ENCODE measurements around the gene STH.

STH gene

DNA sequence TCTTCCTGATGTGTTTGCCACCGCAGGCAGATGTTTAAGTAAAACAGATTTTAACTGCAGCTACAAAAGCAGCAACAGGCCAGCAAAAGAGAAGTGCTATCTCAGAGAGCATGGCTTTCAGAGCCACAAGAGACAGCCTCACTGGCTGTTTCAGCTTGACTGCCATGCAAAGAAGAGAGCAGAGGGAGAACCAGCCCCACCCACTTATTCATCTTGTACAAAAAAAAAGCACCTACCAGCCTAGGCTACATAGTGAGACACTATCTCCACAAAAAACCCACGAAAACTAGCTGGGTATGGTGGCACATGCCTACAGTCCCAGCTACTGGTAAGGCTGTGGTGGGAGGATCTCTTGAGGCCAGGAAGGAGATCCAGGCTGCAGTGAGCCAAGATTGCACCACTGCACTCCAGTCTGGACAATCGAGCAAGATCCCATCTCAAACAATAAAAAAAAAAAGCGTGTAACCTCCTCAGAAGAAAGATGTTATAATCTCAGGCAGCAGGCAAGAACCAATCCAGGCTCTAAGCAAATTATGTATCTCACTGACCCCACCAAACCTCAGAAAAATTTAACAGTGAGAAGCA, 30.0 kb downstream of the STH start:
- no peak for DNase-seq

DNA sequence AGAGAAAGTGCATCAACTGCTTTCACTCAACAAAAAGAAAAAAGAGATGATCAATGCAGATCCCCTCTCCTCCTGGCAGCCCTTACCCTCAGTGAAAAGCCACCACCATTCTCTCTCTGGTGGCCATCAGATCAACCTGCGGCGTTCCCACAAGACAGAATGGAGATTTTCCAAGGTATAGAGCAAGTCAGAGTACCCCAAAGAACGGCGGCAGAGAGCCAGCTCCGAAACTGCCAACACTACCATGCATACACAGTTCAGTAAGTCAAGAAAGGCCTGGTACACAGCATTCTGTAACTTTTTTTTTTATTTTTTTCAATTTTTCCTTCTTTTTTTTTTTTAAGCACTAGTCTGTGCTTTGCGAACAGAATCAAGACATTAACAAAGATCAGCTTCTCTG, 30.6 kb downstream of the STH start:
- no peak for DNase-seq

DNA sequence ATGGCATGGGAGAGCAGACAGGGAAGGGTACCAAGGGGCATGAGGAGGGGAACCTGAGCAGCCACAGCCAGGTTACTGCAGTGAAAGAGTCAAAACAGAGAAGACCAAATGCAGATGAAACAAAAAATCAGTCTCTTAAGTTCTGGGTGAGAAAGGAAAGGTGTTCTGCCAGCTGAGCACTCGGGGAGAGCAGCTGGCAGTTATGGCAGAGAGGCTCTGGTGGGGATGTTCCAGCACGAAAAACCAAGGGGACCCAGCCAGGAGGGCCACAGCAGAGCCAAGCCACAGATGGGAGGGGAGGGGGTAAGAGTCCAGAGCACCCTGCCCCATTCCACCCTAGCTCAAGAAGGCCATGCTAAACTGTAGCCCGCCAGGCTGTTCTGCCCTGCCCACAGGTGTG, 31.7 kb downstream of the STH start:
- no peak for DNase-seq

DNA sequence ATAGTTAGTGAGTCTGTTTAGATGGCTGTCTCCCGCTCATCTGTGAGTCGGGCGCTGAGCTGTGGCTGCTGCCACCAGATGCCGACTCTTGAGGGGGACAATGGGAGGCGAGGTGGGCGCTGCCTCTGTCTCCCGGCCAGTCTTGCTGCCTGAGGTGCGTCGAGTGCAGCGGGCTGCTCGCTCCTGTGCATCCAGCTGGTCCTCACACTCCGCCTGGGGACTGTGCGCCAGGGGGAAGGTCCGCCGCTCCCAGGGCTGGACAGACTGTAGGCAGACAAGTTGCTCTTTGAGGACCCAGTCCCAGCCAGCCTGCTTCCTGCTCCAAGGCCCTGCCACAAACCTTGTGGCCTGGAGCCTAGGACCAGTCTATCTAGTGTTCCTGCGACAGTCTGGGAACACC, 32.4 kb downstream of the STH start:
- DNase-seq: no peak

DNA sequence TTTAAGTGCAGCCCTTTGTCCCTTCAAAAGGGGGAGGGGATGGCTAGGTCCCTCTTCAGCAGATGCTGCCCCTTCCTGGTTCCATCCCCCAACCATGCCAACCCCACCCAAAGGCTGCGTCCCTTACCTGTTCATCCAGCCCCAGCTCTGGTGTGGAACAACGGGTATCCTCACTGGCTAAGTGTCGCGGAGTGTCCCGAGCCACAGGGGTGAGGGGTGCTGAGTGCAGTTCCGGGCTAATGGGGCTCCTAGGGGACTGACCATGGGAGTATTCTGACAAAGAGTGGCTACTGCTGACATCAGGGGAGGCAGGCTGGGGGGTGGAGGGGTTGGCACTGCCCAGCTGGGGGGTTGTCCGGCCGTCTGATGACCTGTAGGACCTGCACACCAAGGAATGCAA, 32.9 kb downstream of the STH start:
- no peak for DNase-seq

DNA sequence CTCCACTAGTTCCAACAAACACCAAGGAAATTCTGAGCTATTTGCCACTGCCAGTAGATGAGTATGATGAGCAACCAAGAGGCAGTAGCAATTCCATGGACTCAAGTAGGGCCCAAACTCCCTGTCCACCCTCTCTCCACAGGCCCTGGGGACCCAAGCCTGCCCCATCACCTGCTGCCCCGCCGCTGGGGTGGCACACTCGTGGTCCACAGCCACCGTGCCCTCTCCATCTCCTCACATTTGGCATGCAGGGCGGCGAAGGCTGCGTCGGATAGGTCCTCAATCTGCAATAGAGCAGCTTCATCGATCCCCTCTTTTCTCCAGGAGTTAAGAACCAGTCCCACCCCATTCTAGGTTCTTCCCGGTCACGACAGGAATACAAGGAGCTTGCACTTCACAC, 33.9 kb downstream of the STH start:
- DNase-seq: no peak

DNA sequence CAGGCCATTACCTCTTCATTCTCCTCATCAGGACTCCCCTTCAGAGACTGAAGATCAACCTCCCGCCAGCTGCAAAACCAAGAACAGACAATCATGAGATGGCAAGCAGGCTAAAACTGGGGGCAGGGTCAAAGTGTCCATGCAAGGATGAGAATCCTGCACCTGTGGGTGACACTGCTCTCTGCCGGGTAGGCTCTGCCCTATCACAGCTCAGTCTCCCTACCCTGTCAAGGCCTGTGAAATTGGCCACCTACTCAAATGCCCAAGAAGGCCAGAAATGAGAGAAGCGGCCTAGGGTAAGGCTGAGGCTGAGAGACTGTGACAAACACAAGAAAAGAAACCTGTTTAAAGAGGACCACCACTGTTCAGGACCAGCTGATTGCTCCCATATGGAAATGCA, 34.3 kb downstream of the STH start:
- DNase-seq: no peak

DNA sequence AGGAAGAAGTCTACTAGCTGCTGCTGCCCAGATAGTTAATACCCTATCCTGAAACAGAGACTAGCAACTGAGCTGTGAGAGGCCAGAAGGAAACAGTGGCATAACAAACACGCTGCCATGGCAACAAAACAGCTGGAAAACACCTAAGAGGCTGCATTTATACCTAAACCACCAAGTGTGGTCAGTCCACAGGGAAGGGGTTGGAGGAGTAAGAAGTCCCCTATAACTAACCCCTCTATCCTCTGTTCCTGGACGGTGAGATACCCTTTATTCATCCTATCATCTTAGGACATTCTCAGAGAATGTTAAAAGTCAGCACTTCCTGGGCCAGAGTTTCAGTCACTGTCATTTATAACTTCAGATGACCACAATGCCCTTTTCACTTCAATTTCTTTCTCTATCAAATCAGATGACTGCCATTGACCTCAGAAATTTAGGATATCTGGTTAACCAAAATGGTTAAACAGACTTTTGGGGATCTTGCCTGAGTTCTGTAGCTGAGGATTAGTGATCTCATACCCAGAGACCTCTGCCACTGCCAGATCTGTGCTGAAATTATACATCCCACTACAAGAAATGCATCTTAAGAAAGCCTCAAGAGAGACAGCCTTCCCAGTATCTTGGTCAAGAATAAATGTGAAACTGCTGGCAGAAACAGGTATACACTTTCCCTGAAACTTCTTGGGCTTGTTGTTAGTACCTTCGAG, 36.2 kb downstream of the STH start:
- DNase-seq: peak; percentile 56

DNA sequence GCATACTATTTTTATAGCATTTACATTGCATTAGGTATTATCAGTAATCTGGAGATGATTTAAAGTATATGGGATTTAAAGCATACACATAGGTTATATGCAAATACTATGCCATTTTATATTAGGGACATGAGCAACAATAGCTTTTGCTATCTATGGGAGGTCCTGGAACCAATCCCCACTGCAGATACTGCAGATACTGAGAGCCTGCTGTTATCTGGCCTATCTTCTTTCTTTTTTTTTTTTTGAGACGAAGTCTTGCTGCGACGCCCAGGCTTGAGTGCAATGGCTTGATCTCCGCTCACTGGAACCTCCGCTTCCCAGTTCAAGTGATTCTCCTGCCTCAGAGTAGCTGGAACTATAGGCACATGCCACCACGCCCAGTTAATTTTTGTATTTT, 37.4 kb downstream of the STH start:
- no peak for DNase-seq

DNA sequence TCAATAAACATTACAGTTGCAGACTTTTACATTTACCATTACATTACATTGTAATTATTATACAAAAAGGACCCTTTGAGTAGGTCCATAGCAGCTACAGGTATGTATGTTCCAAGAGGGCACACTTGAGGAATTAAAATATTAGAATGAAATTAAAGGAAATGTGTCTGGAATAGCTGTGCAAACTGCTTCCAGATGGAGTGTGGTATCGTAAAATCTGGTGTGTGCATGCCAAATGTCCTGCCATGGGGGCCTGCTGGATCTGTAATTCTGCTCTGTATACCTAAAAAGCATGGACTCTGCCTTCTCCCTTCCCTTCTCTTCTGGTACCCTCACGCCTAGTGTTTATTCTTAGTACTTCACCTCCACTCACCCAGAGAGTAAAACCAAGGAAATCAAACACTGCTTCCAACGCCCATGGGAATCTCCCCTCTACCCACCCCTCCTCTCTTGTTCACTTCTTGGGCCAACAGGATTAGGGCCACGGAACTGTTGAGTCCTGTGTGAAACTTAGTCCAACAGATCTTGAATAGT, 38.7 kb downstream of the STH start:
- DNase-seq: no peak

DNA sequence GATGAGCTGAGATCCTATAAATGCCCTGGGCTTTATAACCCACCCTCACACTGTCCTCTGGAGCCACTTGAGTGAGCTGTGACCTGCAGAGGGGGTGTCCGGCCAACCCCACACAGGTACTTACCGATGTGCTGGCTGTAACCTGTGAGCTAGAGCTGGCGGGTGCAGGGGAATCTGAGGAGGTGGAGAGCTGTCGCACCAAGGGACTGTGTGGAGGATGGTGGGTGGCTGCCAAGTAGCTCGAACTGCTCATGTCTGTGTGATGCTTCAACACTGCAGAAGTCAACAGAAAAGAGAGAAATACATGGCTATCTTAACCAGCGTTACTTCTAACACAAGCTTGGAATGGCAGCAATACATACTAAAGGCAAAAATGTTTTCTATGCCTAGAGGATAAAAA, 39.4 kb downstream of the STH start:
- DNase-seq: no peak

DNA sequence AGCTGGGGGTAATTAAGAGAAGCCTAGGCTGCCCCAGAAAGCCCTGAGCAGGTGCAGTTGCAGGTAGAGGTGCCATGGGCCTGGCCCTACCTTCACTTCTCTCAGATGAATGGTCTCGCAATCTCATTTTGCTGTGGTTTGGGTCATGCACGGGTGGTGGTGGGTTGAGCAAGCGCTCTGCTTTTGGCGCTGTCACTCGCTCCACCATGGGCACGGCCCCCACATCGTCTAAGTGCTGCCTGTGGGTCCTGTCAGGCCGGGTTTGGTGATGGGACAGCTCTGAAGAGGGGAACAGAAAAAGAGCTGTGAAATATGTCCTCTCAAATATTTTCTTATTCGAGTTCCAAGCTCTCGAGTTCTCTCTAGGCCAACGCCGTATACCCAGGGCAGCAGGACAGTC, 39.9 kb downstream of the STH start:
- no peak for DNase-seq

DNA sequence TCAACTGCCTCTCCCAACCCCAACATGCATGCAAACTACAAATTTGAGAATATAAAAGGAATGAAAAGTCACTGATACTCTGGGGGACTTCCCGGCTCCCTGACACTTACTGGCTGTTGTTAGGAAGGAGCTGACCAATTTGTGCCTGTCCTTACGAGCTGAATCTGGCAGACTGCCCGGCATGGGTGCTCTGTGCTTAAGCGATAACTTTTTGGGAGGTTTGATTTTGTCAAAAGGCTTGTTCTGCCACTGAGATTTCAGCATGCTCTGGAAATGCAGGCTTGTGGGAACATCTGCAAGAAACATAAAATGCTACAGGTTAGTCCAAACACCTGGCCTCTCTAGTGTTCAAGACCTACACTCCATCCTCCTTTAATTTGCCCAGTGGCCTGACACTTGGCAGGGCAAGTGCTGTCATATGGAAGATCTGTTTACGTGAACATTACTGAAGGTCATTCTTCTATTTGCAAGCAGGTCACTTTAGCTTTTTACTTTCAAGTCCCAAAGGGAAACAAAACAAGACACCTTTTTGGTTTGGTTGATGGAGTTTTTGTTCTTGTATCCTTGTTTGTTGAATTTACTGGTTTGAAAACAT, 40.6 kb downstream of the STH start:
- DNase-seq: no peak

DNA sequence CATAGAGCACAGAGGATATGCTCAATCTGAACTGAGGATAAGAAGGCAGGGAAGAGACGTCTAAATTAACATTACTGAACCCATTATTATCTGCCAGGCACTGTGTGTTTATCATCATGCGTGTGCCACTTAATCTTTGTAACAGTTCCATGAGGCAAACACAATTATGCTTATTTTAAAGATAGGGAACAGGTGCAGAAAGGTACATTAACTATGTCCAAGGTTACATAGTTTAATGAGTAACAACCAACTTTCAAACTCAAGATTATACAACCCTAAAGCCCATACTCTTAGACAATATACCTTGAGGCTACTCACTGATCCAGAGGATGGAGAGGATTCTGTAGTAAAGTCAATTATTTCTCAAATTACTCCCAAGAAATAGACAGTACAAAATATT, 43.2 kb downstream of the STH start:
- no peak for DNase-seq

DNA sequence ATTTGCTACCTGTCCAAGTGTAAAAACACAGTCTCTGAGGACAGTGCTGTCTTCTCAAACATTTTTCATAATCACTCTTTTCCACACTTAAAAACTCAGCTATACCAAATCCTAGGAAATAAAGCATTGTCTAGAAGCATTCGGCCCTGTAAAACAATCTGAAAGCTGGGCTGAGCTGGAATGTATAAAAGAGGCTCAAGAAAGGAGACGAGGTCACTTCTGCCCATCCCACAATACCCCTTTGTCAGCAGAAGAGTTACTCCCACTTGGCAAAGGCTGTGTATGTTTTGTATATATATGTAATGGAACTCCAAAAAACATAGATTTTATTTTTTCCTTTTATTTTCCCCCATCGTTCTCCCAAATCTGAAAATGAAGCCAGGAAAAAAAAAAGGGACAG, 43.9 kb downstream of the STH start:
- no peak for DNase-seq

DNA sequence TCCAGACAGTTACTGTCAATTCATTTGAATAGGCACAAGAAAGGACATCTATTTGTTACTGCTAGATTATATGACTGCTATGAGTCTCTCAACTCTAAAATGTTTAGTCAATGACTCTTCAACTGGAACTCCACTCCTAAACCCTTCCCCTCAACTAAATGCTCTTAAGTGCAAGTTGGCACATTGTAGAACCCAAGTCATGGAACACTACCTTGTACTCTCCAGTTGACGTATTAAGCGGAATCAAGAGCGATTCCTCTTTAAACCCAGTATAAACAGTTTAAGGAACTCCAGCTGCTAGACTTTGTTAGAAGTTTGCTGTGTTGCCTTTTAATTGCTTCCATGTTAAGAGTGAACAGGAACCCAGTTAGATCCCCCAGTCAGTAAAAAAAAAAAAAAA, 44.6 kb downstream of the STH start:
- no peak for DNase-seq

DNA sequence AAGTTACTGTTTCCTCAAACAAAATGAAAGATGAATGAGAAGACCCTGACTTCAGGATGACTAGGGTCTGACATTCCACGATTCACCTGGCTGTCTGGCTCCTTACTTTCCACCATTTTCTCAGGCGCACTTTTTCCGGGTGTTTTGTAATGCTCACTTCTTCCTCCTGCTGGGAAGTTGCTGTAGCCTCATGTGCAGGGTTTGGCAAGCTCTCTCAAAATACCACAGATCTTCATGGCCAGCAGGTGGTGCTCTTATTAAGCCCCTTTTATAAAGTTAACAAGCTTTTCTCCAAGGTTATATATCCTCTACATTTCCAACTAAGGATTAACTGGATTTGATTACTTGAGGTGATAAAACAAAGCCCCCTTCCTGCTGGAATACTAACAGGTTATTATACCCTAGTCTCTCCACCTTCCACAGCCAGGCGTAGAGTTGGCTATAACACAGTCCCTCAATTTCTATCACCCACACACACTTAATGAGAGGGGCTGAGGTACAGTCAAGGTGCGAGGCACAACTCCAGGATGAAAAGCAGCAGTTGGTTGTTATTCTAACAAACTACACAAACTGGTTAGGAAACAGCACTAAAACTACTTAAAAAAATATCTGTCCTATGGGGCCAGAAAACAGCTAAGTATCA, 45.4 kb downstream of the STH start:
- peak; percentile 71 for DNase-seq

DNA sequence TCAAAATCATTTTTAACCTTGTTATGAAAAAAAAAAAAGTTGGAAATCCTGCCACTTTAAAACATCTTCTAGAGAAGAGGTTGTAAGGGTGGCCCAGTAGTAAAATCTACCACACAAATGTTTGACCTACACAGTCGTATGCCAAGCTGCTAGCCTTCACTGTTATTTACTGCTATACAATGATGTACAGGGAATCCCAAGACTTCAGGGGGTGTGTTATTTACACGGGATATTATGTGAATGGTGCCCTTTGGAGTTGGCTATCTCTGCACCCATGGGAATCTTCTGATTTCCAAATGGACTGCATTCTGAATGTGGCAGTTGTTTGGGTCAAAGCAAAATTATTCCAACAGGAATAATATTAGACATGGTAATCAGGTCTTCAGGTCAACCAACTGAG, 45.9 kb downstream of the STH start:
- no peak for DNase-seq

DNA sequence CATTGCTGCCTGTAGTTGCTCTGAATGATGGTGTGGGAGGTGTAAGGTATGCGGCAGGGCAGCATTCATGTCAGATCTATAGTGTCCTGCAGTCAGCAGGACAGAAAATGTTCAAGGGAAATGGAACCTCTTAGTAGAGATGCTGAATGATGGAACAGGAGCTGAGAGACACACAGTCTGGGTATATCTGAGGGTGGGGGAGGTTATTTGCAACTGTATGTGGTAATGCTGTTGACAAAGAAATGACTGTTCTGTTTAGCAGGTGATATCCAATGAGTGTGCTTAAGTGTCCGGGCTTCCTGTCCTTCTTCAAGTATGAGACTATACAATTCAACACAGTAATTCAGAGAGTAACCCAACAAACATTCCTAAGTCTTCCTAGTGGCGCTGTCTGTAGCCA, 46.6 kb downstream of the STH start:
- no peak for DNase-seq

DNA sequence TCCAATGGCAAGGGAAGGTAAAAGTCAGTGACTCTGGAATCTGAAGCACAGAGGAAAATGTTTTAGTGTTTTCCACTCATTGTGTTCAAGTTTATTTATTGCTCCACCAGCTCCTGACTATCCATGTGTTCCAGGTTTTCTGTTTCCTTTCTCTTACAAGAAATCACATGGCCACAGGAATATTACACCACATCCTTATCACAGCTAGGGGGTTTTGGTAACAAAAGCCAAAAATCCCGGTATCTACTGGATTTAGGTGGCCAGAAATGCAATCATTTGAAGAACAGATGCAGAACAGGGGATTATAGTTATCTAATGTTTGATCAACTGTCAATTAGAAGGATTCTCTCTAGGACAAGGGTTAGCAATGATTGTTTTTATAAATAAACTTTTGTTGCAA, 47.9 kb downstream of the STH start:
- no peak for DNase-seq

DNA sequence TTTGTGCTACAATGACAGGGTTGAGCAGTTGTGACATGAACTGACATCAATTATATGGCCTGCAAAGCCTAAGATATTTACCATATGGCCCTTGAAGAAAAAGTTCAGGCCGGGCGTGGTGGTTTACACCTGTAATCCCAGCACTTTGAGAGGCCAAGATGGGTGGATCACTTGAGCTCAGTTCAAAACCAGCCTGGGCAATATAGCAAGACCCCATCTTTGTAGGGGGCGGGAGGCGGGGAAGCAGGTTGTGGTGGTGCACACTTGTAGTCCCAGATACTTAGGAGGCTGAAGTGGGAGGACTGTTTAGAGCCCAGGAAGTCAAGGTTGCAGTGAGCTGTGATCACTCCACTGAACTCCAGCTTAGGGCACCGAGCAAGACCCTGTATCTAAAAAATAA, 48.3 kb downstream of the STH start:
- DNase-seq: no peak

DNA sequence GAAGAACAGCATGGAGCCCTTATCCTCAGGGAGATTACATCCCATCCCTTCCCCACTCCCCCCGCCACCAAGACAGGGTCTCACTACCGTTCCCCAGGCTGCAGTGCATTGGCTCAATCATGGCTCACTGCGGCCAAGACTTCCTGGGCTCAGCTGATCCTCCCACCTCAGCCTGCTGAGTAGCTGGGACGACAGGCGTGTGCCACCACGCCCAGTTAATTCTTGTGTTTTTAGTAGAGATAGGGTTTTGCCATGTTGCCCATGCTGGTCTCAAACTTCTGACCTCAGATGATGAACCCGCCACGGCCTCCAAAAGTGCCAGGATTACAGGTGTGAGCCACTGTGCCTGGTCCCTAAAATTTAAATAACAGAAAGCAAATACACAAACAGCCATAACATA, 48.8 kb downstream of the STH start:
- DNase-seq: no peak

Measured in CD4-positive, alpha-beta T cell treated with Interleukin-17A for 1 hour (primary cell).